ENCODE data around the gene TPCN1.

DNA sequence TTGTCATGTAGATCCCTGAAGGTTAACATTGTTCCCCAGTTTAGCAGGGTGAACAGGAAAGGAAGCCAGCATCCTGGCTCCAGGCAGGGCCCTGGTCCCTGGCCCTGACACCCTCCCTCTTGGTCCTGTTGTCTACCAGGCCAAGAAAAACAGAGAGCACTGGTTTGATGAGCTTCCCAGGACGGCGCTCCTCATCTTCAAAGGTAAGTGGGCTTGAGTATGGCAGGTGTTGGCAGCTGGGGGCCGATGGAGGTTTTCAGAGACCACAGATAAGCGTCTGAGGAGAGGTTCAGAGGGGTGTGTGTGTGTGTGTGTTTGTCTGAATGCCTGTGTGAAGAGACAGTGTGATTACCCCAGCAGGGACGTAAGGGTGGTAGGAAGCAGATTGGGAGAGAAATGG lies 57.4 kb downstream of the TPCN1 start:
- TF ChIP-seq, protein P1, sequence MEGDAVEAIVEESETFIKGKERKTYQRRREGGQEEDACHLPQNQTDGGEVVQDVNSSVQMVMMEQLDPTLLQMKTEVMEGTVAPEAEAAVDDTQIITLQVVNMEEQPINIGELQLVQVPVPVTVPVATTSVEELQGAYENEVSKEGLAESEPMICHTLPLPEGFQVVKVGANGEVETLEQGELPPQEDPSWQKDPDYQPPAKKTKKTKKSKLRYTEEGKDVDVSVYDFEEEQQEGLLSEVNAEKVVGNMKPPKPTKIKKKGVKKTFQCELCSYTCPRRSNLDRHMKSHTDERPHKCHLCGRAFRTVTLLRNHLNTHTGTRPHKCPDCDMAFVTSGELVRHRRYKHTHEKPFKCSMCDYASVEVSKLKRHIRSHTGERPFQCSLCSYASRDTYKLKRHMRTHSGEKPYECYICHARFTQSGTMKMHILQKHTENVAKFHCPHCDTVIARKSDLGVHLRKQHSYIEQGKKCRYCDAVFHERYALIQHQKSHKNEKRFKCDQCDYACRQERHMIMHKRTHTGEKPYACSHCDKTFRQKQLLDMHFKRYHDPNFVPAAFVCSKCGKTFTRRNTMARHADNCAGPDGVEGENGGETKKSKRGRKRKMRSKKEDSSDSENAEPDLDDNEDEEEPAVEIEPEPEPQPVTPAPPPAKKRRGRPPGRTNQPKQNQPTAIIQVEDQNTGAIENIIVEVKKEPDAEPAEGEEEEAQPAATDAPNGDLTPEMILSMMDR (IDR thresholded peaks at IDR 0.05; ENCODE audit: insufficient read depth, low read length, poor library complexity, severe bottlenecking) = no peak
- no peak for TF ChIP-seq EZH2phosphoT487 (conservative IDR thresholded peaks at IDR 0.05; ENCODE audit: low read length)
